NB4 (cell line): ENCODE data around the gene CEP83.
"Not testable (repeated sequence)": the region's sequence is repeated elsewhere in the genome, so short reads cannot be mapped to it uniquely, and the experiment has no call there.

Source experiments
- DNase-seq: peaks from one replicate; pipeline ENCODE4 v3.0.0; 2010; ENCODE audit warnings: low read depth
- H3K4me3 ChIP-seq: one replicate; pipeline ENCODE4 v1.5.1; 2011; ENCODE audit warnings: mild to moderate bottlenecking, low read depth, low read length, moderate library complexity
- CTCF ChIP-seq: IDR thresholded peaks from one replicate; pipeline ENCODE4 v1.5.1; 2012; ENCODE audit warnings: low read depth, low read length
- MAX ChIP-seq: IDR thresholded peaks from 2 replicates; pipeline ENCODE4 v1.6.1; 2011; ENCODE audit warnings: low read depth, low read length
- MYC ChIP-seq: IDR thresholded peaks from 2 replicates; pipeline ENCODE4 v1.6.1; 2011; ENCODE audit warnings: low read depth, low read length
- POLR2A ChIP-seq: IDR thresholded peaks from 2 replicates; pipeline ENCODE4 v1.6.1; 2011; ENCODE audit warnings: mild to moderate bottlenecking; ENCODE audit not compliant: insufficient read length; ENCODE audit errors: extremely low read depth

The CEP83 gene

GRCh38 chr12:94397401-94397800 is 62.3 kb downstream of the CEP83 start:
- no peak for DNase-seq
- TF ChIP-seq MAX, result no peak
- no peak for TF ChIP-seq MYC
- no peak for TF ChIP-seq CTCF
- TF ChIP-seq POLR2A, result no peak
- no peak overlapping the region for H3K4me3 ChIP-seq

- not testable (repeated sequence) for DNase-seq, H3K4me3 ChIP-seq
Observed at GRCh38 chr12:94396014-94396413, 63.7 kb downstream of the CEP83 start.

- no peak overlapping the region for H3K4me3 ChIP-seq
- TF ChIP-seq MAX, result no peak
- TF ChIP-seq MYC, result no peak
- no peak for TF ChIP-seq CTCF
- TF ChIP-seq POLR2A, result no peak
- no peak for DNase-seq
Observed at GRCh38 chr12:94390130-94390485, 69.6 kb downstream of the CEP83 start.

- H3K4me3 ChIP-seq, DNase-seq: not testable (repeated sequence)
Observed at GRCh38 chr12:94389482-94390129, 70.1 kb downstream of the CEP83 start.

- H3K4me3 ChIP-seq, result no peak overlapping the region
- DNase-seq, result no peak
- no peak for TF ChIP-seq POLR2A
- no peak for TF ChIP-seq MYC
- no peak for TF ChIP-seq CTCF
- no peak for TF ChIP-seq MAX
Observed at GRCh38 chr12:94386422-94386821, 73.2 kb downstream of the CEP83 start.

GRCh38 chr12:94384030-94384429 is 75.6 kb downstream of the CEP83 start:
- DNase-seq, result no peak
- no peak overlapping the region for H3K4me3 ChIP-seq
- TF ChIP-seq POLR2A, result no peak
- no peak for TF ChIP-seq MYC
- no peak for TF ChIP-seq MAX
- no peak for TF ChIP-seq CTCF

- H3K4me3 ChIP-seq, result no peak overlapping the region
- DNase-seq, result no peak
- TF ChIP-seq MAX (no peak), CTCF (no peak), POLR2A (no peak), MYC (no peak)
Observed at GRCh38 chr12:94380507-94380906, 79.2 kb downstream of the CEP83 start.
